Choroid plexus epithelial cell (primary cell): Measurements from ENCODE around the gene PTCD1.
A peak's percentile ranks its signal among the peaks of the same experiment; 100 is the strongest.
"Not testable (repeated sequence)": the region's sequence is repeated elsewhere in the genome, so short reads cannot be mapped to it uniquely, and the experiment has no call there.

Experiments
- DNase-seq: peaks from one replicate; pipeline ENCODE4 v3.0.0-alpha.2; 2010; ENCODE audit warnings: low read depth
- H3K4me3 ChIP-seq: 2 replicates; pipeline ENCODE4 v1.5.1; 2011; ENCODE audit warnings: low read depth, mild to moderate bottlenecking, control low read depth, low read length, moderate library complexity
- CTCF ChIP-seq: conservative IDR thresholded peaks from 2 replicates; pipeline ENCODE4 v1.5.1; 2011; ENCODE audit warnings: low read depth, mild to moderate bottlenecking, control low read depth, inconsistent platforms, low read length, moderate library complexity

The PTCD1 gene

GRCh38 chr7:99437946-99438572, 539 bp downstream of the PTCD1 start:
- peak overlapping the region; percentile 96 for H3K4me3 ChIP-seq
- peak; percentile 12 for DNase-seq
- no peak for TF ChIP-seq CTCF

- no peak overlapping the region for H3K4me3 ChIP-seq
- no peak for TF ChIP-seq CTCF
- no peak for DNase-seq
These were observed 5.4 kb downstream of the PTCD1 start for GRCh38 chr7:99433158-99433557.

GRCh38 chr7:99431756-99432540, 6.7 kb downstream of the PTCD1 start:
- not testable (repeated sequence) for H3K4me3 ChIP-seq, DNase-seq

DNA sequence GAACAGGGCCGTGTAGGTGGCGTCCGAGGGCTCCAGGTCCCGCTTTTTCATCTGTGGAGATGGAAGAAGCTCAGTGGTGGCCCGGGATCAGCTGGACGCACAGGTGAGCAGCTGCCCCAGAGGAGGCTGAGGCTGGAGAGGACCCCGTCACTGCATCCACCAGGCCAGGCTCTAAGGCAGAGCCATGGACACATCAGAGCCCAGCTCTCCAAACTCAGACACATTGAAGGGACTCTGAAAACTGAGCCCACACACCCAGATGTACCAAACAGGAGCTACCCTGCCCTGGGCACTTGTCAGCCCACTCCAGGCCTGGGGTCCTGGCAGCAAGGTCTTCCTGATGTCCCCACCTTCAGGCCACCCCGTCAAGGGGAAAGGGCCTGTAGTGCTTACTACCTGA, 8.8 kb downstream of the PTCD1 start:
- no peak for DNase-seq
- TF ChIP-seq CTCF = no peak
- no peak overlapping the region for H3K4me3 ChIP-seq

DNA sequence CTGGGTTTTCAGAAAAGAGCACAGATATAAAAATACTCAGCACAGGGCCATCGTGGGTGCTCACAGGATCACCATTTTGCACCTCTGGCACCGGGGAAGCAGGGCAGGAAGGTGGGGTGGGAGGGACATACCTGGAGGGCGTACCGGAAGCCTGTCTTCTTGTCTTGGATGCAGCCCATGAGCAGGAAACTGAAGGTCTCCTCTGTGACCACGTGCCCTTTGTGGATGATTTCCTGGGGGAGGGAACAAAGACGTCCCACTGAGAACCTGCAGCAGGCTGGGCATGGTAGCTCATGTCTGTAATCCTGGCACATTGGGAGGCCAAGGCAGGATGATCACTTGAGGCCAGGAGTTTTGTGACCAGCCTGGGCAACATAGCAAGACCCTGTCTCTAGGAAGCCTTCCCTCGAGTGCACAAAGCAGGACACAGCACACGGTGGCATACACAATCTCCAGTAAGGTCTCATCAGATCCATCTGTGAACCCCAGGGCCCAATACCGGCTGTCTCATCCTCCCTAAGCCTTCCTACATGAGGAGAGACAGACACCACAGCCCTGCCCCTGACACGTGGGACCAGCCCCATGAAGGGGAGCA, 9.5 kb downstream of the PTCD1 start:
- H3K4me3 ChIP-seq = no peak overlapping the region
- DNase-seq = no peak
- TF ChIP-seq CTCF = no peak

GRCh38 chr7:99424932-99425730, 13.5 kb downstream of the PTCD1 start:
- DNase-seq = no peak
- TF ChIP-seq CTCF = no peak
- no peak overlapping the region for H3K4me3 ChIP-seq

GRCh38 chr7:99422625-99423024, 16.0 kb downstream of the PTCD1 start:
- no peak for TF ChIP-seq CTCF
- H3K4me3 ChIP-seq = no peak overlapping the region
- DNase-seq = no peak
